Endothelial cell of umbilical vein (primary cell): Measurements from ENCODE around the gene KIFAP3. TPM values are rescaled to one million over a fixed set of nuclear protein-coding genes. Genes with fewer than 3 reads are reported as not detected.

ENCODE experiments used
- BruUV-seq: library from RNA; stranded (reverse); fragments of 400-500 nt; replicated peaks from 2 replicates; lab custom pipeline; 2021; lab: Mats Ljungman, UMichigan
- CTCF ChIA-PET: fragments of 300-600, 350-600 bp; sonication (Branson Sonifier 250); formaldehyde crosslinking; loops from one replicate; lab custom pipeline; 2021; ENCODE audit warnings: antibody characterized with exemption, inconsistent platforms; lab: Charles Lee
- POLR2A ChIA-PET: fragments of 300-600, 350-600 bp; sonication (Branson Sonifier 250); formaldehyde crosslinking; loops from one replicate; lab custom pipeline; 2021; ENCODE audit warnings: antibody characterized with exemption, inconsistent platforms; lab: Charles Lee
- DNase-seq: peaks from one replicate; pipeline ENCODE4 v3.0.0-alpha.2; 2011; ENCODE audit warnings: low read depth, low spot score
- FAIRE-seq: peaks from 2 replicates; lab custom pipeline; 2011; peaks lifted over from hg19 to GRCh38; lab: Jason Lieb, UNC
- H2AFZ ChIP-seq: 2 replicates; pipeline ENCODE4 v1.6.0; 2012; ENCODE audit warnings: low read depth, low read length, control low read depth, inconsistent platforms
- H3K27ac ChIP-seq: 2 replicates; pipeline ENCODE4 v1.5.1; 2011; ENCODE audit warnings: low read depth, mild to moderate bottlenecking, control low read depth, low read length, moderate library complexity; ENCODE audit not compliant: insufficient read depth
- H3K27me3 ChIP-seq, 2 experiments: 2 replicates each; pipeline versions ENCODE4 v1.6.0 to v1.6.1; 2011; ENCODE audit warnings: low read length in 2 of 2, mixed read lengths in 1 of 2; ENCODE audit not compliant: control insufficient read depth in 2 of 2, insufficient read depth in 2 of 2
- H3K36me3 ChIP-seq, 2 experiments: 2 replicates in 1 of 2; 3 replicates in 1 of 2; pipeline ENCODE4 v1.5.1; 2011; ENCODE audit warnings: low read length in 2 of 2, mild to moderate bottlenecking in 1 of 2, moderate library complexity in 1 of 2; ENCODE audit not compliant: control insufficient read depth in 2 of 2, insufficient read depth in 2 of 2; ENCODE audit errors: extremely low read depth in 1 of 2
- H3K4me1 ChIP-seq: 3 replicates; pipeline ENCODE4 v1.5.1; 2011; ENCODE audit warnings: mild to moderate bottlenecking, low read length; ENCODE audit not compliant: control insufficient read depth, insufficient read depth; ENCODE audit errors: extremely low read depth
- H3K4me2 ChIP-seq: 2 replicates; pipeline ENCODE4 v1.6.1; 2011; ENCODE audit warnings: low read length, control low read depth, mixed read lengths; ENCODE audit not compliant: insufficient read depth
- H3K4me3 ChIP-seq, 3 experiments: fragments of 200-600 bp in 1 of 3; sonication (generic), shearing (Covaris generic) in 1 of 3; replicated peaks in 1 of 3; 2 replicates each; pipeline ENCODE4 v1.5.1; 2011 to 2016; ENCODE audit warnings: control low read depth in 3 of 3, low read length in 3 of 3, mild to moderate bottlenecking in 2 of 3, inconsistent platforms in 1 of 3, low read depth in 1 of 3, moderate library complexity in 1 of 3; ENCODE audit not compliant: insufficient read depth in 1 of 3
- H3K79me2 ChIP-seq: 2 replicates; pipeline ENCODE4 v1.6.0; 2012; ENCODE audit warnings: low read length, inconsistent platforms; ENCODE audit not compliant: control insufficient read depth, insufficient read depth
- H3K9ac ChIP-seq: replicated peaks from 2 replicates; pipeline ENCODE3; 2011; ENCODE audit warnings: low read length, control low read depth; ENCODE audit not compliant: insufficient read depth; ENCODE audit errors: extremely low read depth
- H3K9me1 ChIP-seq: replicated peaks from 3 replicates; pipeline ENCODE4 v1.6.0; 2011; ENCODE audit warnings: mild to moderate bottlenecking, low read length; ENCODE audit not compliant: control insufficient read depth, insufficient read depth; ENCODE audit errors: extremely low read depth
- H3K9me3 ChIP-seq: replicated peaks from 2 replicates; pipeline ENCODE4 v1.5.1; 2012; ENCODE audit warnings: low read length, inconsistent platforms; ENCODE audit not compliant: control insufficient read depth, insufficient read depth
- H4K20me1 ChIP-seq: replicated peaks from 2 replicates; pipeline ENCODE3; 2011; ENCODE audit warnings: mild to moderate bottlenecking, low read length; ENCODE audit not compliant: control insufficient read depth, insufficient read depth; ENCODE audit errors: extremely low read depth
- CTCF ChIP-seq, 2 donors: IDR thresholded peaks; 1 replicate in 1 of 2; 2 replicates in 1 of 2; pipeline ENCODE4 v1.5.1; 2011; ENCODE audit warnings: low read length in 2 of 2, mild to moderate bottlenecking in 2 of 2, moderate library complexity in 2 of 2, control low read depth in 1 of 2, inconsistent platforms in 1 of 2, low read depth in 1 of 2; ENCODE audit not compliant: insufficient read depth in 1 of 2; ENCODE audit errors: extremely low read depth in 1 of 2
- EZH2 ChIP-seq: IDR thresholded peaks from 2 replicates; pipeline ENCODE4 v1.6.1; 2012; ENCODE audit warnings: borderline replicate concordance, low read depth, mild to moderate bottlenecking, moderate library complexity, low read length, inconsistent platforms; ENCODE audit not compliant: severe bottlenecking
- FOS ChIP-seq: IDR thresholded peaks from 2 replicates; pipeline ENCODE4 v1.6.1; 2011; ENCODE audit warnings: mild to moderate bottlenecking, low read length, moderate library complexity, borderline replicate concordance; ENCODE audit not compliant: insufficient read depth
- GATA2 ChIP-seq: IDR thresholded peaks from 2 replicates; pipeline ENCODE4 v1.7.0; 2011; ENCODE audit warnings: low read depth, mild to moderate bottlenecking, moderate library complexity, mixed read lengths, low read length; ENCODE audit not compliant: insufficient read length, insufficient read depth
- JUN ChIP-seq: IDR thresholded peaks from 2 replicates; pipeline ENCODE4 v1.6.1; 2011; ENCODE audit warnings: borderline replicate concordance, low read depth; ENCODE audit not compliant: insufficient read length, insufficient read depth
- MAX ChIP-seq: IDR thresholded peaks from 2 replicates; pipeline ENCODE4 v1.6.1; 2011; ENCODE audit not compliant: insufficient read depth, insufficient read length
- MYC ChIP-seq: IDR thresholded peaks from one replicate; pipeline ENCODE4 v1.6.1; 2011; ENCODE audit warnings: mild to moderate bottlenecking, low read depth, low read length
- POLR2A ChIP-seq: IDR thresholded peaks from 2 replicates; pipeline ENCODE4 v1.6.1; 2012; ENCODE audit warnings: low read depth, mild to moderate bottlenecking, control low read depth, low read length
- POLR2AphosphoS5 ChIP-seq: IDR thresholded peaks from 2 replicates; pipeline ENCODE4 v1.6.1; 2012; ENCODE audit warnings: low read depth, mild to moderate bottlenecking, control low read depth, low read length, moderate library complexity; ENCODE audit not compliant: insufficient read depth
- dilution Hi-C: fragments of 300-500 bp; cut with MboI; formaldehyde crosslinking; loops from one replicate; pipeline ENCODE4 v1.15.0; 2019; ENCODE audit warnings: low sequenced_read_pairs; ENCODE audit not compliant: extremely low pct_ligation_motif_present
- intact Hi-C: fragments of 100-400 bp; cut with micrococcal nuclease; formaldehyde crosslinking; loops from one replicate; pipeline ENCODE4 v1.10.0; 2022
- polyA plus RNA-seq, 4 experiments: library from polyadenylated mRNA; depleted of rRNA in 3 of 4; stranded (reverse) in 3 of 4; unstranded in 1 of 4; fragments of >200 nt; gene quantifications; 2 replicates each; pipeline versions ENCODE4 v1.2.1 to v1.2.3, GENCODE V29; 2011 to 2012; ENCODE audit warnings: missing spikeins in 1 of 4
- total RNA-seq: library from RNA; stranded (reverse); gene quantifications from 2 replicates; pipeline ENCODE4 v1.2.3, GENCODE V29; 2021

The KIFAP3 gene
- total and polyA plus RNA-seq, 2 donors (not counting 3 experiments of a cell fraction or from before 2014, with no cell fraction given), result 6.4 to 17.5 TPM

- no peak for TF ChIP-seq POLR2A
- TF ChIP-seq POLR2AphosphoS5, result no peak
- TF ChIP-seq MAX, result no peak
- TF ChIP-seq CTCF (IDR thresholded peaks at IDR 0.05; ENCODE audit: extremely low read depth in 1 of 2, insufficient read depth in 1 of 2, low read depth in 1 of 2, low read length in 2 of 2), result no peak
- no peak for TF ChIP-seq MYC
- TF ChIP-seq GATA2, result no peak
- no peak for TF ChIP-seq JUN
- no peak for TF ChIP-seq EZH2
- no peak for TF ChIP-seq FOS
- FAIRE-seq (no peak), DNase-seq (no peak)
- dilution Hi-C loops (no loop called here), intact Hi-C loops (no loop called here)
- no peaks in the 10 kb centered on the region for H3K9me1 ChIP-seq
- no peak overlapping the region for H2AFZ ChIP-seq
- ChIA-PET CTCF (no interaction called here), POLR2A (no interaction called here)
- no peaks in the 10 kb centered on the region for H4K20me1 ChIP-seq
- H3K27ac ChIP-seq, result no peak overlapping the region
- no peak overlapping the region for H3K4me3 ChIP-seq
- no TSS peak for BruUV-seq
- H3K4me1 ChIP-seq, result no peaks in the 10 kb centered on the region
- no peak overlapping the region for H3K4me2 ChIP-seq
- no peak overlapping the region for H3K9ac ChIP-seq
- peaks cover 0 to 2% of the 10 kb centered on the region in 2 experiments for H3K36me3 ChIP-seq
- no peaks in the 10 kb centered on the region for H3K79me2 ChIP-seq
- H3K27me3 ChIP-seq, result no peaks in the 10 kb centered on the region
- no peaks in the 10 kb centered on the region for H3K9me3 ChIP-seq
Observed at GRCh38 chr1:169882039-169882511, 192.4 kb downstream of the KIFAP3 start.
